D721Med (cell line): ENCODE results near the gene GNPAT.

ENCODE experiments used
- DNase-seq: peaks from one replicate; pipeline ENCODE4 v3.0.0; 2011; ENCODE audit warnings: low spot score; ENCODE audit not compliant: insufficient read length
- FAIRE-seq: peaks from 2 replicates; lab custom pipeline; 2011; peaks lifted over from hg19 to GRCh38; lab: Jason Lieb, UNC
- TF ChIP-seq, protein P1 (sequence below): IDR thresholded peaks from 2 replicates; pipeline ENCODE4 v1.5.1; 2012; ENCODE audit warnings: mild to moderate bottlenecking, control low read depth; ENCODE audit not compliant: insufficient read depth; ENCODE audit errors: missing control alignments

The GNPAT gene

DNA sequence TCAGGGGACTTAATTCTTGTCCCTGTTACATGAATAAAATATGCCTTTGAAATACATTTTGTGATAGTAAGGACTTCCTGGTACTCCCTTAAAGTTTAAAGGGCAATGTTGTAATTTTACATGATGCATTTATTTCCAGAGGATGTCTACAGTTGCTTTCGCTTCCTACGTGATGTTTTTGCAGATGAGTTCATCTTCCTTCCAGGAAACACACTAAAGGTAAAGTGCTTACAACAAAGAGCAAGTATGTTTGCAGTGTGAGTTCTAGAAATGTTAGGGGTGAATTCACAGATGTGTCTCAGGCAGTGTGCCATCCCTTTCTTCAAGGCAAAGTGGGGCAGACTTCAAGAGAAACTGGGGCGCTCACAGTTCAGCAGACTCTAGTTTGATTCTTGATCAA, 31.2 kb downstream of the GNPAT start:
- FAIRE-seq (no peak), DNase-seq (no peak)
- TF ChIP-seq, protein P1, sequence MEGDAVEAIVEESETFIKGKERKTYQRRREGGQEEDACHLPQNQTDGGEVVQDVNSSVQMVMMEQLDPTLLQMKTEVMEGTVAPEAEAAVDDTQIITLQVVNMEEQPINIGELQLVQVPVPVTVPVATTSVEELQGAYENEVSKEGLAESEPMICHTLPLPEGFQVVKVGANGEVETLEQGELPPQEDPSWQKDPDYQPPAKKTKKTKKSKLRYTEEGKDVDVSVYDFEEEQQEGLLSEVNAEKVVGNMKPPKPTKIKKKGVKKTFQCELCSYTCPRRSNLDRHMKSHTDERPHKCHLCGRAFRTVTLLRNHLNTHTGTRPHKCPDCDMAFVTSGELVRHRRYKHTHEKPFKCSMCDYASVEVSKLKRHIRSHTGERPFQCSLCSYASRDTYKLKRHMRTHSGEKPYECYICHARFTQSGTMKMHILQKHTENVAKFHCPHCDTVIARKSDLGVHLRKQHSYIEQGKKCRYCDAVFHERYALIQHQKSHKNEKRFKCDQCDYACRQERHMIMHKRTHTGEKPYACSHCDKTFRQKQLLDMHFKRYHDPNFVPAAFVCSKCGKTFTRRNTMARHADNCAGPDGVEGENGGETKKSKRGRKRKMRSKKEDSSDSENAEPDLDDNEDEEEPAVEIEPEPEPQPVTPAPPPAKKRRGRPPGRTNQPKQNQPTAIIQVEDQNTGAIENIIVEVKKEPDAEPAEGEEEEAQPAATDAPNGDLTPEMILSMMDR: no peak

DNA sequence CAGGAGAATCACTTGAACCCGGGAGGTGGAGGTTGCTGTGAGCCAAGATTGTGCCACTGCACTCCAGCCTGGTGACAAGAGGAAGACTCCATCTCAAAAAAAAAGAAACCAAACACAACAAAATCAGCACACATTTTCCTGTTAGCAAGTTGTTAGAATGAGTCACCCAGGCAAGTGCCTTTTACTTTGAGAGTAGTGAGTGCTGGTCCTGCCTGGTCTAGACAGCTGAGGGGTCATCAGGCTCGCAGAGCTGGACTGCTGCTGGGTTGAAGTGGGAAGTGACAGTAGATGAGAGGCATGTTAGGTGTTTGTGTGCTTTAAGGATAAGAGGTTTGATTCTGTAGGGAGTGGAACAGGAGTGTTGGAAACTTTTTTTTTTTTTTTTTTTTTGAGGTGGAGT, 31.9 kb downstream of the GNPAT start:
- TF ChIP-seq, protein P1: no peak
- DNase-seq (no peak), FAIRE-seq (no peak)

DNA sequence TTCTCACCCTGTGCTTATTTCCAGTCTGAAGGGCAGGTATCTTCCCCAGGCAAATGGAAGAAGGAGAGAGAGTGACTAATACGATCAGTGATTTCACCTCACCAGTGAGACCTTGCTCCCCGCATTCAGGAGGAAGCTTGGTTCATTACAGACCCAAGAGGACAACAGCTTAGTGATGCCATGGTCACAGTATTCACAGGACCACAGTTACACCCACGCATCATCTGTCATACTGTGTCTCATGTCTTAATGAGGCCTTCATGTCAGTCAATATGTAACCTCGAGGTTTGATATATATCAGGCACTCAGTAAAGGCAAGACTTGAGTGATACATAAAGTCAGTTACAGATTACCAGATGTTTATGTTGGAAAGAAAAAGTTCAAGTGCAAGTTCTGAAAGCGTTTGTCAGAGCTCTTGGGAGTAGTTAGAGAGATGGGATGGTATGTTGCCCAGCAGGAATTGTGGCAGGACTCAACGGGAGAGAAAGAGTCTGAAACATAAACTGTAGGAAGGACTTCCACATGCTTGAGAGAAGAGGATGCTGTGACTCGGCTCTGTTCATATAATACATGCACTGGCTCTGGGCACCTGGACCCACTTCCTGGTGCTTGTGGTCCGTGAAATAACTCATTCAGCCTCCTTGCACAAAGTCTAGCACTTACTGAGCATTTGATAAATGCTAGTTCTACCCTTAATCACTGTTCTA, 33.3 kb downstream of the GNPAT start:
- TF ChIP-seq, protein P1: no peak

DNA sequence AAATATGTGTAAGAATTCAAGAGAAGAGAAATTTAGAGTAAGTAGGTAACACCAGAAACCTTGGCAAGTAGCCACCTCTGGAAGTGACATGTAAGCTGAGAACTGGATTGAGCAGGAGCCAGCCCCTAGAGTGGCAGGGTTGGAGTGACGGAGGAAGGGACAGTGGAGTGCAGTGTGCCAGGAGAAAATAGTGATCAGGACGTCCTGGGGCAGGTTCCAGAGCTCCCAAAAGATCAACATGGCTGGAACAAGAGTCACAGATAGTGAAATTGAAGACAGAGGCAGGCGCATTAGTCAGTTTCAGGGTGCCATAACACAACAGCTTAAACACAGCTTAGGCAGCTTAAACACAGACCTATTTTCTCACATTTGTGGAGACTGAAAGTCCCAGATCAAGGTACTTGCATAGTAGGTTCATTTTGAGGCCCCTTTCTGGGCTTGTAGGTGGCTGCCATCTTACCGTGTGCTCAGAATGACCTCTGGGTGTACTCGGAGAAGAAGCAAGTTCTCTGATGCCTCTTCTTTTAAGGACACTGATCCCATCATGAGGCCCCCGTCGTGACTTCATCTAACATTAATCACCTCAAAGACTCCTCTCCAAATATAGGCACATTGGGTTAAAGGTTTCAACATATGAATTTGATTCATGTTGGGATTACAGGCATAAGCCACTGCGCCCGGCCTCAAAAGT, 37.2 kb downstream of the GNPAT start:
- TF ChIP-seq, protein P1: no peak
- no peak for FAIRE-seq

More for the DNA sequence above, 33.3 kb downstream of the GNPAT start:
- DNase-seq: no peak
- no peak for FAIRE-seq

DNA sequence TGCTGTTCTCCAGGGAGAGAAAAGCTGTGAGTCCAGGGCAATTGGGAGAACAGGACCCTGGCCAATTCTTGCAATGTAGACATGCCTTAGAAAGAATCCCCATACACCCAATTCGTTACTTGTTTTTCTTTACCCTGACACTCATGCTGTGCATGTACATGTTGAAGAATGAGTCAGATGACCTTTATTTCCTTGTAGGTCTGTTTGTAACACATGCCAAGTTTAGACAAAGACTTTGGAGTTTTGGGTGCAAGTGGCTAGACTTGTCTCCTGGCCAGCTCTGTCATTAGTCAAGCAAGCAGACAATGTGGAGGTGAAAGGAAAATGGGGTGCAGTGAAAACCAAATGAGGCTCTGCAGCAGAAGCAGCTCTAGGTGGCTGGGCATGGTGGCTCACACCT, 38.1 kb downstream of the GNPAT start:
- DNase-seq (no peak), FAIRE-seq (no peak)

More for the DNA sequence above, 37.2 kb downstream of the GNPAT start:
- no peak for DNase-seq

DNA sequence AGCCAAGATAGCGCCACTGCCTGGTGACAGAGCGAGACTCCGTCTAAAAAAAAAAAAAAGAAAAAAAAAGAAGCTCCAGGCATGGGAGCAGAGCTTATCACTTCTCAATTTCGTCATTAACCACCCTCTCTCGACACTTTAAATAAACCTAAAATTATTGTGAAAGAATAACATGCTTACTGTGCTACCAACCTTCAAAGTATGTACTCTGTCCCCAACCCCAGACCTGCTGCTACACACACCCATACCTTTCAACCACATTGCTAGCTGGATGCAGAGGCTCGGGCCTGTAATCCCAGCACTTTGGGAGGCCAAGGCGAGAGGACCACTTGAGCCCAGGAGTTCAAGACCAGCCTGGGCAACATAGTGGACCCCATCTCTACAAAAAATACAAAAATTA, 38.7 kb downstream of the GNPAT start:
- TF ChIP-seq, protein P1: no peak
- DNase-seq (no peak), FAIRE-seq (no peak)

More for the DNA sequence above, 38.1 kb downstream of the GNPAT start:
- TF ChIP-seq, protein P1: no peak

DNA sequence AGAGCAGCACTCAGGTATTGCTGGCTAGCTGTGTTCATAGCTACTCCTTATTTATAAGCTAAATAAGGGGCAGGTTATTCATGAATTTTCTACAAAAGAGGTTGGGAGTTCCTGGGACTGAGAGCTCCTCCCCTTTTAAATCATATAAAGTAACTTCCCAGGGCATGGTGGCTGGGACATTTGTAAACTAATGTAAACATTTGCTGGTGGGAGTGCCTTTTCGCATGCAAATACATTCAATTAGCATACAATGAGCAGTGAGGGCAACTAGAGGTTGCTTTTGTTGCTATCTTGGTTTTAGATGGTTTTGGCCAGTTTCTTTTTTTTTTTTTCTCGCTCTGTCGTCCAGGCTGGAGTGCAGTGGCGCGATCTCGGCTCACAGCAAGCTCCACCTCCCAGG, 43.4 kb downstream of the GNPAT start:
- TF ChIP-seq, protein P1: no peak
- FAIRE-seq (no peak), DNase-seq (no peak)
